Fibroblast of pulmonary artery (primary cell): Measurements from ENCODE around the gene XCR1.

ENCODE experiments used
- DNase-seq: peaks from one replicate; pipeline ENCODE4 v3.0.0-alpha.2; 2010; ENCODE audit warnings: low read depth
- H3K4me3 ChIP-seq: replicated peaks from 2 replicates; pipeline ENCODE4 v1.5.1; 2011; ENCODE audit warnings: low read depth, mild to moderate bottlenecking, control low read depth, low read length, moderate library complexity
- CTCF ChIP-seq: IDR thresholded peaks from 2 replicates; pipeline ENCODE4 v1.5.1; 2011; ENCODE audit warnings: mild to moderate bottlenecking, control low read depth, low read length, inconsistent platforms; ENCODE audit errors: missing control alignments

Gene XCR1

GRCh38 chr3:45986303-45986982 lies 40.8 kb downstream of the XCR1 start:
- DNase-seq, result peak; percentile 71

DNA sequence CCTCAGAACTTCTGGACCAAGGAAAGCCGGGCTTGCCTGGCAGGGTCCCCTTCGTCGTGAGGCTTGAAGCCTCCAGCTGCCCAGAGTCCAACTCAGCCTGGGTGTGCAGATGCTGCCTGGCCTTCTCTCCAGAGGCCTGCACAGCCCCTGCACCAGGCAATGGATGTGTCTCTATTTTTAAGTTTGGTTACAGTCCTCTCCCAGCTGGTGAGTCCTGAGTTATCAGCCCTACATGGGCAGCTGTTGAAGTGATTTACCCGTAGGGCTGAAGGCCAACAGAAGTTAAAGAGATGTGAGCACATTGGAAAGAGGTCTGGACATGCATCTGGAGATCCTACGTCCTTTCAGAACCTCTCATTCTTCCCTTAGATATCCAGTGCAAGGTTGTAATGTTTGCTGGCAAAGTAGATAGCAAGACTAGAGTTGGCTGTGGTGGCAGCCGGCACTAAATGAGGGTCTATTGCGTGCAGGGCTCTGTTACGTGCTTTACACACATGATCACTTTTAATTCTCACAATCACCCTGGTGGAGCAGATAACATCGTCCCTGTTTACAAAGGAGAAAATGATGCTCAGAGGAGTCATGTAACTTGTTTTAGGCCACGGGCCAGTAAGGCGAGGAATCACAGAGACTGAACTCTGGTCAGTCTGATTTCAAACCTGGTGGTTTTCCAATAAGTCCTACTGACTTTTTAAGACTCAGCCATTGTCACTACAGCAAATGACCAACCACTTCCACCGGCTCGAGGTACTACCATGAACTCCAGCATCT lies 41.6 kb downstream of the XCR1 start:
- DNase-seq, result no peak
- H3K4me3 ChIP-seq, result no peak overlapping the region
- TF ChIP-seq CTCF, result no peak

More at GRCh38 chr3:45986303-45986982, 40.8 kb downstream of the XCR1 start:
- no peak overlapping the region for H3K4me3 ChIP-seq
- TF ChIP-seq CTCF, result no peak

DNA sequence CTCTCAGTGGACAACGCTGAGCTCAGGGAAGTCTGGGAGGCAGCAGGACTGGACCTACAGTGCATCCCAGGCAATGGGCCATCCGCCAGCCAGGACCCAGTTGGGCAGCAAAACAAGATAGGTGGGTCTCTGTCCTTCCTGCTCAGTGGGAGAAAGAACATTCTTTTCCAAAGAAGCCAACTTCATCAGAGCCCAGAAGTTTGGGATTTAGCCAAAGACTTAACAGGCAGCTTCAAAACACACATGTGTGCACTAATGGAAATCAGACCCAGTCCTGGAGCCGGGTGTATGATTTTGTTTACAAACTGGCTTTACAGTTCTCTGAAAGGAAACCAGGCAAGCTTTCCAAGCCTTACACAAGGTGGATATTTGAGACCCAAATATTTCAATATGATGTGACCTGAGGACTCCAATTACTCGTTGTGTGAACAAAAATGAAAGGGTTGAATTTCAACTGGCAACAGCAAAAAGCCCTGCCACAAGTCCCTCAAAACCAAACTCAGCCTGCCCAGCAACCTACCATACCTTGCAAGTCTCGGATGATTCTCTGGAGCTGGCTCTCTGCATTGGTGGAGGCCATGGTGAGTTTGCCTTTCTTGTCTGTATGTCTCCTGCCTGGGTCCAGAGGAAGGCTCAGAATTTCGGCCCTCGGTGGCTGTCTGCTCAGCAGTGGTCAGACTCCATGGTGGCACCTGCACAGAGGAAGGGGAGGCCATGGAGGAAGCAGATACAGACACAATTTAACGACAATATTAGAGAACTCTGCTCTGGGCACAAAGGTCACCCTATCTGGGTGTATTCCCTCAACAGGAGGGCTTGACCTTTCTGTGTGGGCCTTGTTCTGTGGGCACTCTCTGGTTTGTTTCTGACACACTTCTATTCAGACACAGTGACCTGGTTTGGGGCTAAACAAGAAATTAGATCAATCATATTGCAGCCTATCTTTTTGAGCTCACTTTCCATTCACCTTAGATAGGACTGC lies 42.7 kb downstream of the XCR1 start:
- H3K4me3 ChIP-seq, result no peak overlapping the region
- no peak for TF ChIP-seq CTCF
- DNase-seq, result peak; percentile 30

GRCh38 chr3:45983770-45984169 lies 43.5 kb downstream of the XCR1 start:
- no peak for TF ChIP-seq CTCF
- H3K4me3 ChIP-seq, result no peak overlapping the region
- DNase-seq, result no peak

GRCh38 chr3:45981346-45982074 lies 45.8 kb downstream of the XCR1 start:
- H3K4me3 ChIP-seq, result no peak overlapping the region
- DNase-seq, result peak; percentile 31
- no peak for TF ChIP-seq CTCF

GRCh38 chr3:45980819-45981218 lies 46.5 kb downstream of the XCR1 start:
- no peak overlapping the region for H3K4me3 ChIP-seq
- no peak for DNase-seq

More at GRCh38 chr3:45980819-45981218, 46.5 kb downstream of the XCR1 start:
- TF ChIP-seq CTCF, result no peak
